NCI-H2196 treated with DMSO at 0.1 percent for 48 hours (cell line): ENCODE measurements around the gene PEX11G.
"Not testable (repeated sequence)": the region's sequence is repeated elsewhere in the genome, so short reads cannot be mapped to it uniquely, and the experiment has no call there.

Source experiments
- DNase-seq: peaks from one replicate; lab custom pipeline; 2025; ENCODE audit not compliant: unreplicated experiment; lab: John Stamatoyannopoulos, UW

Gene PEX11G

DNA sequence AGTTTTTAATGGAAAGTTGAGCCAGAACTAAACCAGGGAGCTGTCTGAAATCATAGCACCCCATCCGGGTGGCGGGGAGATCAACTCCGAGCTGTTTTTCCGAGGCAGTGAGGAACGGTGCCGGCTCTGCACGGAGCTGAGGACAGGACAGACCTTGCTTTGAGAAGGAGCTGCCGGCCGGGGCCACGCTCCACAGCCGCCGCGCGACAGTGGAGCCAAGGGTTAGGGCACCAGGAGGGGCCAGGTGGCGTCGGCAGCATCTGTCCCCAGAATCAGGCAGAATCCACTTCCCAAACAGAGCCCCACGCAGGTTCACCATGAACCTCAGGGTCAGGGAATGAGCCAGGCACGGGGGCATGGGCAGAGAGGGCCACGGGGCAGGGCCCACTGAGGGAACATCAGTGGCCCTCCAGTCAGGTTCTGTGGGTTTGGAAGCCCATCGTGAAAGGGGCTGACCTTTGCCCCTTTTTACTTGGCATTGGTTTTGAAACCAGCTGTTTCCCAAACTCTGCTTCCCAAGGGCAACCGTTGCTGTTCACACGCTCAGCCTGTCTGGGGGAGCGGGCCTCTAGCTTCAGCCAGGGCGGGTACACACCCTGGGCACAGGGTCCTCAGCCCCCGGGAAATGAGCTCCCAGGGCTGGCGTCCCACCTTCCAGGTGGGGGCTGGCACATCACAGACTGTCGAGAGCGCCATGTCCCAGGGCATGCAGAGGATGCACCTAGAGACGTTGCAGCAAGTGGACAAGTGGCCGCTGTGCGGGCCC is 18.1 kb downstream of the PEX11G start:
- no peak for DNase-seq

DNA sequence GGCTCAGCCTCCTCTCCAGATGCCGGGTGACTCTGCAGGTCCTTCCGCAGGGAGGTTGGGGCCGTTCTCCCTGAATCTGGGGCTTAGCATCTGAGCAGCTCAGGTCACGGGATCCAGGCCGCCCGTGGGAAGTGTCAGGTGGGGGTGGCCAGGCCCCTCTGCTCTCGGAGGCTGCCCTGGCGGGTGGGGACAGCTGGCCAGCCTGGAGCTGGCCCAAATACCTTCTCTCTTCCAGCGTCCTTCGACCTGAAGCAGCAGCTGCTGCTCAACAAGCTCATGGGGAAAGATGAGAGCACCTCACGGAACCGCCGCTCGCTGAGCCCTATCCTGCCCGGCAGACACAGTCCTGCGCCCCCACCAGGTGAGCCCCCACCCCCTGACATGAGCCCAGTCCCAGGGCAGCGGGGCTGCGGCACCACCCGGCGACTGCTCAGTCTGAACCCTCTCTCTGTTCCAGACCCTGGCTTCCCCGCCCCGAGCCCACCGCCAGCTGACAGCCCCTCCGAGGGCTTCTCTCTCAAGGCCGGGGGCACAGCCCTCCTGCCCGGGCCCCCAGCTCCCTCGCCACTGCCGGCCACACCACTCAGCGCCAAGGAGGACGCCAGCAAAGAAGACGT is 19.1 kb downstream of the PEX11G start:
- no peak for DNase-seq

DNA sequence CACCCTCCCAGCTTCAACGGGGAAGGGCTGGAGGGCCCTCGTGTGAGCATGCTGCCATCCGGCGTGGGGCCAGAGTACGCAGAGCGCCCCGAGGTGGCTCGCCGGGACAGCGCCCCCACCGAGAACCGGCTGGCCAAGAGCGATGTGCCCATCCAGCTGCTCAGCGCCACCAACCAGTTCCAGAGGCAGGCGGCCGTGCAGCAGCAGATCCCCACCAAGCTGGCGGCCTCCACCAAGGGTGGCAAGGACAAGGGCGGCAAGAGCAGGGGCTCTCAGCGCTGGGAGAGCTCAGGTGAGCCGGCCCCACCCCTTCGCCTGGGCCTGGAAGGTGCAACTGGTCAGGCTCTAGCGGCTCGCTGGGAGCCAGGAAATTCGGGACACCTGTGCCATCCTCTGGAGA is 20.0 kb downstream of the PEX11G start:
- no peak for DNase-seq

DNA sequence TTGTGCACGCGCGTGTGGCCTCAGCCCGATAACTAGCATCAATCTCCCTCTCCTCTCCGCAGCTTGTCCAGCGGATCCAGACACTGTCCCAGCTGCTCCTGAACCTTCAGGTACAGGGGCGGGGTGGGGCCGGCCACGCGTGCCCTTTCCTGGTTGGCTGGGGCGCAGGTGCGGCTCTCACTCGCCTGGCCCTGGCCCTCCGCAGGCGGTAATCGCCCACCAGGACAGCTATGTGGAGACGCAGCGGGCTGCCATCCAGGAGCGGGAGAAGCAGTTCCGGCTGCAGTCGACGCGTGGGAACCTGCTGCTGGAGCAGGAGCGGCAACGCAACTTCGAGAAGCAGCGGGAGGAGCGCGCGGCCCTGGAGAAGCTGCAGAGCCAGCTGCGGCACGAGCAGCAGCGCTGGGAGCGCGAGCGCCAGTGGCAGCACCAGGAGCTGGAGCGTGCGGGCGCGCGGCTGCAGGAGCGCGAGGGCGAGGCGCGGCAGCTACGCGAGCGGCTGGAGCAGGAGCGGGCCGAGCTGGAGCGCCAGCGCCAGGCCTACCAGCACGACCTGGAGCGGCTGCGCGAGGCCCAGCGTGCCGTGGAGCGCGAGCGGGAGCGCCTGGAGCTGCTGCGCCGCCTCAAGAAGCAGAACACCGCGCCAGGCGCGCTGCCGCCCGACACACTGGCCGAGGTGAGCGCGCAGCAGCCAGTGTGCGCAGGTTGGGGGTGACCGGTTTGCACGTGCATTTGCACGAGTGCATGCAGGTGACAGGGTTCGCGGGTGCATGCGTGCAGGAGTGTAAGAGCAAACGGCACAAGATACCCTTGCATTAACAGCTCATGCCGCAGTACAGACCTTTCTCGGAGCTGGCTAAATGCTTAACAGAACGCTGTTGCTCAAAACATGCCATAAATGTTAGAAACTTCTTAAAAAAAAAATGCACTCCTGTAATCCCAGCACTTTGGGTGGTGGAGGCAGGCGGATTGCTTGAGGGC is 21.5 kb downstream of the PEX11G start:
- no peak for DNase-seq

DNA sequence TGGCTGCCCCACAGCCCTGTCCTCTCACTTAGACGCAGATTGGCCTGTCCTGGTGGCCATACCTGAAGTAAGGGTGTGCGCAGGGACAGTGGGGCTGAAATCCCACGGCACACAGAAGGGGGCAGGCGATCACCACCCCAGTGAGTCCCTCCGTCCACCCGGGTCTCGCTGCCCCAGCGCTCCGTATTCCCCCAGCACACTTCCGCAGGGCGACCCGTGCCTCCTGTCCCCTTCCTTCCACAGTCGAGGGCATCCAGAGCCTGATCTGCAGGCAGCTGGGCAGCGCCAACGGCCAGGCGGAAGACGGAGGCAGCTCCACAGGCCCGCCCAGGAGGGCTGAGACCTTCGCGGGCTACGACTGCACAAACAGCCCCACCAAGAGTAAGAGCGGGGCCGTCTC is 25.3 kb downstream of the PEX11G start:
- no peak for DNase-seq

DNA sequence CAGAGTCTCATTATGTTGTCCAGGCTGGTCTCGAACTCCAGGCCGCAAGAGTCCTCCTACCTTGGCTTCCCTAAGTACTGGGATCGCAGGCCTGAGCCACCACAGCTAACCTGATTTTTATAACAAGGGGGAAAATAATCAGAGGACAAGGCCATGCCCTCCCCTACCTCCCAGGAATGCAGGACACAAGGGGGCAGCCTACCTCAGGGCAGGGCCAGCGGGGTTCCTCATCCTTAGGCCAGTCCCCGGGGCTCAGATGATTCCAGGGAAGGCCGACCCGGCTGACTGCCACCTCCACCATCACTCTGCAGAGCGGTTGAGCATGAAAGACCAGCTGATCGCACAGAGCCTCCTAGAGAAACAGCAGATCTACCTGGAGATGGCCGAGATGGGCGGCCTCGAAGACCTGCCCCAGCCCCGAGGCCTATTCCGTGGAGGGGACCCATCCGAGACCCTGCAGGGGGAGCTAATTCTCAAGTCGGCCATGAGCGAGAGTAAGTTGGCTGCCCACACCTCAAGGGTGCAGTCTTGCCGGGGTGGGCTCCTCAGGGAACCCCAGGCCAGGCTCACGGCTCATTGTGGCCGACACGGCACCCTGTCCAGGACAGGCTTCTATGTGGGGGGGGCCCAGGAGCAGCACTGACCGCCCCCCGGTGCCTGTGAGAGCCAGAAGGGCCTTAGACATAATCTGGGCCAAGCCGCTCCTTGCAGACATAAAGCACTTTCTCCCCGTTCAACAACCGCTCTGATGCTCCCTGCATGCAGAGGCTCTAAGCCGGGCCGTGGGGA is 26.8 kb downstream of the PEX11G start:
- no peak for DNase-seq

DNA sequence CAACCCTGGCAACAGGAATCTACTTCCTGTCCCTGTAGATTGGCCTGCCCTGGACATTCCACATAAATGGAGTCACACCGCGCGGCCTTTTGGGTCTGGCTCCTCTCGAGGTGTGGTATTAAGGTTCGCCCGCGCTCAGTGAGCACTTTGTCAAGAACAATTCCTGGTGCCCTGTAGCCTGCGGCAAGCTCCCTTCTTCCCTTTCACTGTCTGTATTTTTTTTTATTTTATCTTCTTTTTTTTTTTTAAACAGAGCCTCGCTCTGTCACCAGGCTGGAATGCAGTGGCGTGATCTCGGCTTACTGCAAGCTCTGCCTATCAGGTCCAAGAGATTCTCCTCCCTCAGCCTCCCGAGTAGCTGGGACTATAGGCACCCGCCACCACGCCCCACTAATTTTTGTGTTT is 28.3 kb downstream of the PEX11G start:
- no peak for DNase-seq

DNA sequence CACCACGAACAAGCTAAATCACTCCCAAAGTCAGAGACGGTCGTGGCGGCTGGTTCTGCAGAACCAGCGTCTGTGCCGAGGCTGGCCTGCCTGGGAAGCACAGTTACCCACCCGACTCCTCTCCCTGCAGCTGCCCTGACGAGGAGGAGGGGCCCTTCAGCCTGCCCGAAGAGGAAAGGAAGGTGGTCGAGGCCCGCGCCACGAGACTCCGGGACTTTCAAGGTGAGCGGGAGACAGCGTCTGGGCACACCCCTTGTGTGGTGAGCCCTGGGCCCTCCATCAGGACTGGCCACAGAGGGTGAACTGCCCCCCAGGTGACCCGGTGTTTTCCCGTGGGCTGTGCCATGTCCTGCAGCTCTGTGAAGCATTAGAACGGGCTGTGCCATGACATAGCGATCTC is 29.1 kb downstream of the PEX11G start:
- no peak for DNase-seq

DNA sequence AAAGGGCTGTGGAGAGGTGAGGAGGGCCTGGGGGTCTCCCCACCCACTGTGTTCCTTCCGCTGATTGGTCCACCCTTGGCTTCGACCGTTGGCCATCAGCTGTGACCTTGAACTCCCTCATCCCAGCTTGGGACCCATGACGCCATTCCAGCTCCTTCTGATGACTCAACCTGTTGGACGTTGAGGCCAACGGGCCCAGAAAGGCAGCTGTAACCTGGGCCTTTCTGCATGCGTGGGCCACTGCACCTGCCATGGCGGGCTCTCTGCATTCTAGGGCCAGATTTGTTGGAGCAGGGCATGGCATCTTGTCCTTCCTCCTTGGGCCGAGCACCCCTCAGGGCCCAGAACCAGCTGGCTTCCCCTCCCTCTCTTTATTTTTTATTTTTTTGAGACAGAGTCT is 30.2 kb downstream of the PEX11G start:
- DNase-seq = no peak

DNA sequence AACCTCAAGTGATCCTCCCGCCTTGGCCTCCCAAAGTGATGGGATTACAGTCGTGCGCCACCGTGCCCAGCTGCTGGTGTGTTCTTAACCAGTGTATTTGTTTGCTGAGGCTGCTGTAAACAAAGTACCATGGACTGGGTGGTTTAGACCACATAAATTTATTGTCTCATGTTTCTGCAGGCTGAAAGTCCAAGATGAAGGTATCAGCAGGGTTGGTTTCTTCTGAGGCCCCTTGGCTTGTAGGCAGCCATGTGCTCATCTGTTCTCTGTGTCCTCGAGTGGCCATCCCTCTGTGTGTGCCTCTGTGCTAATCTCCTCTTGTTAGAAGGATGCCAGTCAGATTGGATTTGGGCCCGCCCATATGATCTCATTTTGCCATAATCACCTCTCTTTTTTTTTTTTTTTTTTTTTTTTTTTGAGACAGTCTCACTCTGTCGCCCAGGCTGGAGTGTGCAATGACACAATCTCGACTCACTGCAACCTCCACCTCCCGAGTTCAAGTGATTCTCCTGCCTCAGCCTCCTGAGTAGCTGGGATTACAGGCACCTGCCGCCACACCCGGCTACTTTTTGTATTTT is 31.8 kb downstream of the PEX11G start:
- DNase-seq = no peak

DNA sequence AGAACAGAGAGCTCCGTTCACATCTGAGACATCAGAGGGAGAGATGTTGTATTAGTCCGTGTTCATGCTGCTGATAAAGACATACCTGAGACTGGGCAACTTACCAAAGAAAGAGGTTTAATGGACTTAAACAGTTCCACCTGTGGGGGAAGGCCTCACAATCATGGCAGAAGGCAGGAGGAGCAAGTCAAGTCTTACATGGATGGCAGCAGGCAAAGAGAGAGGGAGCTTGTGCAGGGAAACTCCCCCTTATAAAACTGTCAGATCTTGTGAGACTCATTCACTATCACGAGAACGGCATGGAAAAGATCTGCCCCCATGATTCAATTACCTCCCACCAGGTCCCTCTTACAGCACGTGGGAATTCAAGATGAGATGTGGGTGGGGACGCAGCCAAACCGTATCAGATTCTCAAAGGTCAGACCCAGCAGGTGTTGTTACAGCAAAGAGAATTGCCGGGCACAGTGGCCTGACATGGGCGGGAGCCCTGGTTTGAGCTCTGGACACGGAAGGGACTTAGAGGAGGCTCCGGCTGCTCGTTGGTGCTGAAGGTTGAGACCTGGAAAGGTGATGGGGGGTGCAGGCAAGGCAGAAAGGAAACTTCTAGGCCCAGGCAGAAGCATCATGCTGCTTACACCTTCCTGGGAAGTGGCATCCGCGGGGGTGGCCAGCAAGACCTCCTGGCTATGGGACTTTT is 33.1 kb downstream of the PEX11G start:
- no peak for DNase-seq

DNA sequence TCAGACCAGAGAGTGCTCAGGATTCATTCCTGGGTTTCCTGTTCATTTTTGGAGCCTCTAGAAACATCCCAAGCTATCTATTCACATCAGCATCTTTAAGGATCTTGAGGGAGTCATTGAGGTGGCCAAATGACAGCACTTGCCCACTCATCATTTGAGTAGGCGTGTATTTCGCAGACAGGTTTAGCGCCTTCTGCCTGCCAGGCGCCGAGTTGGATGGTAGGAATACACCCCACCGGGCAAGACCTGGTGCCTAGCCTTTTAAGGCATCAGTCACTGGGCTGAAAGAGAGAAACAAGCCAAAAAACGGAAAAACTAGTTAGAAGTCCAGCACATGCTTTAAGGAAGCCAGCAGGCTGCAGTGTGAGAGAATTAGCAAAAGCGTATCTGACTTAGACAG is 33.8 kb downstream of the PEX11G start:
- no peak for DNase-seq

DNA sequence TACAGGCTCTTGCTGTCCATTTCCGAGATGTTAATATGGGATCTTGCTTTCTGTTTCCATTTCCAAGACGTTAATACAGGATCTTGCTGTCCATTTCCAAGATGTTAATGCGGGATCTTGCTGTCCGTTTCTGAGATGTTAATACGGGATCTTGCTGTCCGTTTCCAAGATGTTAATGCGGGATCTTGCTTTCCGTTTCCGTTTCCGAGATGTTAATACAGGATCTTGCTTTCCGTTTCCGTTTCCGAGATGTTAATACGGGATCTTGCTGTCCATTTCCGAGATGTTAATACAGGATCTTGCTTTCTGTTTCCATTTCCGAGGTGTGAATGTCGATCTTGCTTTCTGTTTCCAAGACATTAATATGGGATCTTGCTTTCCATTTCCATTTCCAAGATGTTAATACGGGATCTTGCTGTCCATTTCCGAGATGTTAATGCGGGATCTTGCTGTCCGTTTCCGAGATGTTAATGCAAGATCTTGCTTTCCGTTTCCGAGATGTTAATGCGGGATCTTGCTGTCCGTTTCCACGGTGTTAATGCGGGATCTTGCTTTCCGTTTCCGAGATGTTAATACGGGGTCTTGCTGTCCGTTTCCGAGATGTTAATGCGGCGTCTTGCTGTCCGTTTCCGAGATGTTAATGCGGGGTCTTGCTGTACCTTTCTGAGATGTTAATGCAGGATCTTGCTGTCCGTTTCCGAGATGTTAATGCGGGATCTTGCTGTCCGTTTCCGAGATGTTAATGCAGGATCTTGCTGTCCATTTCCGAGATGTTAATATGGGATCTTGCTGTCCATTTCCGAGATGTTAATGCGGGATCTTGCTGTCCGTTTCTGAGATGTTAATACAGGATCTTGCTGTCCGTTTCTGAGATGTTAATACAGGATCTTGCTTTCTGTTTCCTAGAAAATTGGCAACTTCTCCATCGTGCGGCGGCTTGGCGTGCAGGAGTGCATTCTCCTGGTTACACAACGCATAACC is 38.3 kb downstream of the PEX11G start:
- no peak for DNase-seq

DNA sequence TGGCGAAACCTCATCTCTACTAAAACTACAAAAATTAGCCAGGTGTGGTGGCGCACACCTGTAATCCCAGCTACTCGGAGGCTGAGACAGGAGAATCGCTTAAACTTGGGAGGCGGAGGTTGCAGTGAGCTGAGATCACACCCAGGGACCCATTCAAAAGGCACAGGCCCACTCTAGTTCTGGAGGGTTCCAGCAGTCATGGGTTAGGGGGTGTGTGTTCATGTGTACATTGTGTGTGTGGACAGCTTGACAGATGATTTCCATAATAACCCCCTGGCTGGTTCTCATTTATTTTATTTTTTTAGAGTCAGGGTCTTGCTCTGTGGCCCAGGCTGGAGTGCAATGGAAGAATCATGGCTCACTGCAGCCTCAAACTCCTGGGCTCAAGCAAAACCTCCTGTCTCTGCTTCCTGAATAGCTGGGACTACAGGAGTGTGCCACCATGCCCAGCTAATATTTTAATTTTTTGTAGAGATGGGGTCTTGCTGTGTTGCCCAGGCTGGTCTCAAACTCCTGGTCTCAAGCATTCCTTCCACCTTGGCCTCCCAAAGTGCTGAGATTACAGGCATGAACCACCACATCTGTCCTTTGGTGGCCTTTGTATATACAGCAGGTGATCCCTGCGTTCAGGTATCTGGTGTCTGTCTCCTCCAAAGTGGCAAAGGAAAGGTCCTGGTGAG is 39.3 kb downstream of the PEX11G start:
- not testable (repeated sequence) for DNase-seq

DNA sequence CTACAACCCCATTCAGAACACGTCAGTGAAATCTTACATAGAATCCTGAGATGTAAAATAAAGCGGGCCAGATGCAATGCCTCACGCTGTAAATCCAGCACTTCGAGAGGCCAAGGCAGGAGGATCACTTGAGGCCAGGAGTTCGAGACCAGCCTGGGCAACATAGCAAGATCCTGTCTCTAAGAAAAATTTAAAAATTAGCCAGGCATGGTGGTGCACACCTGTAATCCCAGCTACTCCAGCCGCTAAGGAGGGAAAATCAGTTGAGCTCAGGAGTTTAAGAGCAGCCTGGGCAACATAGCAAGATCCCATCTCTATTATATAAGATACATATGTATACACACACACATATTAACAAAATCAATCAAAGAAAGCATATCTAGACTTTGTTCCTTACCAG is 41.2 kb downstream of the PEX11G start:
- no peak for DNase-seq

DNA sequence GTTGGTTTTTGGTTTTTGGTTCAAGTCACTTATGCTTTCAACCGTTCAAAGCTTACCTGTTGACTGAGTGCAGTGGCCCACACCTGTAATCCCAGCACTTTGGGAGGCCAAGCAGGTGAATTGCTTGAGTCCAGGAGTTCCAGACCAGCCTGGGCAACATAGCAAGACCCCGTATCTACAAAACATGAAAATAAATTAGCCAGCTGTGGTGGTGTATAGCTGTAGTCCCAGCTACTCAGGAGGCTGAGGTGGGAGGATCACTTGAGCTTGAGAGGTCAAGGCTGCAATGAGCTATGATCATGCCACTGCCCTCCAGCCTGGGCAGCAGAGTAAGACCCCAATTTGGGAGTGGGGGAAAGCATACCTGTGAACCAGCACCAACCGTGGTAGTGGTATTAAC is 43.7 kb downstream of the PEX11G start:
- no peak for DNase-seq

DNA sequence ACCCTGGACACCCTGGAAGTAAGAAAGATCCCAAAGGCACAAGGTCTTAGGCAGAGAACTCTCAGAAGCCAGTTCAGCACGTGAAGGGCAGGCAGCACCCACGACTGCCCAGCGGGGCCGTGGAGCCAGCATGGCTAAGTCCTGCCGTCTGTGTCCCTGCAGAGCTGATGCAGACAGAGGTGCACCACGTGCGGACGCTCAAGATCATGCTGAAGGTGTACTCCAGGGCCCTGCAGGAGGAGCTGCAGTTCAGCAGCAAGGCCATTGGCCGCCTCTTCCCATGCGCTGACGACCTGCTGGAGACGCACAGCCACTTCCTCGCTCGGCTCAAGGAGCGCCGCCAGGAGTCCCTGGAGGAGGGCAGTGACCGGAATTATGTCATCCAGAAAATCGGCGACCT is 44.8 kb downstream of the PEX11G start:
- DNase-seq = no peak

DNA sequence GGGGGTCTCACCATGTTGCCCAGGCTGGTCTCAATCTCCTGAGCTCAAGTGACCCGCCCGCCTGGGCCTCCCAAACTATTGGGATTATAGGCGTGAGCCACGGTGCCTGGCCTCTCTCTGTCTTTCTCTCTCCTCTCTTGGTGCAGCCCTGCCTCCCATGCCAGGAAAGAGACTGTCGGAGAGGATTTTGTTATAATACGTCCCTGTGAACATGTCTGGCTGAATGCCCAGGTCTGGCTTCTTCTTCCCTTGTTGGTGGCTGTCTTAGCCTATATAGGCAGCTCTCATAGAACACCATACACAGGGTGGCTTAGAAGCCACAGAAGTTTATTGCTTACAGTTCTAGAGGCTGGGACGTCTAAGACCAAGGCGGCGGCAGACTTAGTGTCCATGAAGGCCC is 46.4 kb downstream of the PEX11G start:
- DNase-seq = no peak
